ENCODE data around the gene ASB5. TPM values are rescaled to one million over a fixed set of nuclear protein-coding genes. Genes with fewer than 3 reads are reported as not detected.
"Not testable (repeated sequence)": the region's sequence is repeated elsewhere in the genome, so short reads cannot be mapped to it uniquely, and the experiment has no call there.

The ASB5 gene
- total and polyA plus RNA-seq, 2 donors (not counting 1 experiment from before 2014, with no cell fraction given), result 1.0 to 1.8 TPM

DNA sequence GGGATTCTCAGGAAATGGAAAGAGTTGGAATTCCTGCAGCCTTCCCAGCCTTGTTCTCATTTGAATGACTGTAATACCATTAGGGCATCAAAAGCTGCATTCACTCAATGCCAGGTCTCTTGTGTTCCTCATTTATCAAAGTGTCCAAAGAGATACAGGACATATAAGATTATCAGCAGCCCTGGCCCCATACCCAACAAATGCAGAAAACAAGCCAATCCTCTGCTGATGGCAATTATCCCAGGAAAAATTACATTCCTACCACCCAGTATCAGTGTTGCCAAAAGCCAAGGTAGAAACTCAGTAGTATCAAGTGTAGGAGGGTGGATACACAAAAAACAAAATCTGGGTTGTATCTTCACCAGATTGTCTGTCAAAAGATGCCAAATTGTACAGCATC is 18.5 kb upstream of the ASB5 start:
- Histone ChIP-seq H3K27me3 (ENCODE audit: control insufficient read depth, insufficient read depth, low read length) (no peaks in the 10 kb centered on the region), H2AFZ (ENCODE audit: low read length) (no peak overlapping the region), H3K79me2 (ENCODE audit: control insufficient read depth, insufficient read depth, low read length) (no peaks in the 10 kb centered on the region), H3K27ac (ENCODE audit: insufficient read depth, low read length) (no peak overlapping the region), H3K9me3 (ENCODE audit: control insufficient read depth, insufficient read depth, low read depth, low read length) (no peaks in the 10 kb centered on the region), H3K36me3 (ENCODE audit: control insufficient read depth, insufficient read depth, low read length) (no peaks in the 10 kb centered on the region), H3K4me1 (ENCODE audit: control insufficient read depth, extremely low read depth, insufficient read depth, low read length) (peaks cover 2% of the 10 kb centered on the region), H3K4me2 (ENCODE audit: extremely low read depth, insufficient read depth, low read length) (no peak overlapping the region), H3K4me3 (replicated peaks in 1 of 4; ENCODE audit: control extremely low read depth in 1 of 4, insufficient read depth in 1 of 4, low read depth in 3 of 4, low read length in 4 of 4) (no peak overlapping the region), H4K20me1 (ENCODE audit: control insufficient read depth, extremely low read depth, insufficient read depth, low read length) (no peaks in the 10 kb centered on the region), H3K9ac (ENCODE audit: insufficient read depth, low read length) (no peak overlapping the region)
- DNase-seq (ENCODE audit: low read depth in 2 of 2), result no peak
- TF ChIP-seq EZH2 (IDR thresholded peaks at IDR 0.05; ENCODE audit: low read length, missing control alignments), result no peak

DNA sequence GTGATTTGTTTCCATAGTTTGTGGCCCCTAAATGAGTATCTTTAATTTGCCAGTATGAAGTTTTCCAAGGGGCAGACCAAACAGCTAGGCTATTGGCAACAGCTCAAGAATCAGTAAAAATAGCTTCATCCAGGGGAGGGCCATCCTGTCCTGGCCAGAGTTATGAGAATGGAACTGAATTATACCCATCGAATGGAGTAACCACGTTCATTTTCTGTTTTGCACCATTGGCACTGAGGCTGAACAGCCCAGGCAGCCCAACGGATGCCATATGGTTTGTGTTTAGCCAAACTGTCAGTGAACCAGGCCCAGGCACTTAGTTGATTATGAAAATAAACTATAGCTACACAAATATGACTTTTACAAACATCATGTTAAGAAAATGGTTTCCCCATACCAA is 17.7 kb upstream of the ASB5 start:
- H3K9ac ChIP-seq (ENCODE audit: insufficient read depth, low read length), result no peak overlapping the region
- peak overlapping the region; percentile 61 for H2AFZ ChIP-seq (ENCODE audit: low read length)
- H3K36me3 ChIP-seq (ENCODE audit: control insufficient read depth, insufficient read depth, low read length), result no peaks in the 10 kb centered on the region
- H3K4me3 ChIP-seq (replicated peaks in 1 of 4; ENCODE audit: control extremely low read depth in 1 of 4, insufficient read depth in 1 of 4, low read depth in 3 of 4, low read length in 4 of 4), result no peak overlapping the region
- DNase-seq (ENCODE audit: low read depth in 2 of 2), result peak in 1 of 2 donors; percentile 79
- peak overlapping the region; percentile 37 for H3K4me2 ChIP-seq (ENCODE audit: extremely low read depth, insufficient read depth, low read length)
- no peak overlapping the region for H3K27ac ChIP-seq (ENCODE audit: insufficient read depth, low read length)
- H3K27me3 ChIP-seq (ENCODE audit: control insufficient read depth, insufficient read depth, low read length), result no peaks in the 10 kb centered on the region
- TF ChIP-seq, protein P1, sequence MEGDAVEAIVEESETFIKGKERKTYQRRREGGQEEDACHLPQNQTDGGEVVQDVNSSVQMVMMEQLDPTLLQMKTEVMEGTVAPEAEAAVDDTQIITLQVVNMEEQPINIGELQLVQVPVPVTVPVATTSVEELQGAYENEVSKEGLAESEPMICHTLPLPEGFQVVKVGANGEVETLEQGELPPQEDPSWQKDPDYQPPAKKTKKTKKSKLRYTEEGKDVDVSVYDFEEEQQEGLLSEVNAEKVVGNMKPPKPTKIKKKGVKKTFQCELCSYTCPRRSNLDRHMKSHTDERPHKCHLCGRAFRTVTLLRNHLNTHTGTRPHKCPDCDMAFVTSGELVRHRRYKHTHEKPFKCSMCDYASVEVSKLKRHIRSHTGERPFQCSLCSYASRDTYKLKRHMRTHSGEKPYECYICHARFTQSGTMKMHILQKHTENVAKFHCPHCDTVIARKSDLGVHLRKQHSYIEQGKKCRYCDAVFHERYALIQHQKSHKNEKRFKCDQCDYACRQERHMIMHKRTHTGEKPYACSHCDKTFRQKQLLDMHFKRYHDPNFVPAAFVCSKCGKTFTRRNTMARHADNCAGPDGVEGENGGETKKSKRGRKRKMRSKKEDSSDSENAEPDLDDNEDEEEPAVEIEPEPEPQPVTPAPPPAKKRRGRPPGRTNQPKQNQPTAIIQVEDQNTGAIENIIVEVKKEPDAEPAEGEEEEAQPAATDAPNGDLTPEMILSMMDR (conservative IDR thresholded peaks at IDR 0.05 in 1 of 2, IDR thresholded peaks at IDR 0.05 in 1 of 2; ENCODE audit: low read depth in 1 of 2, low read length in 2 of 2), result no peak
- no peak for TF ChIP-seq EZH2 (IDR thresholded peaks at IDR 0.05; ENCODE audit: low read length, missing control alignments)
- no peaks in the 10 kb centered on the region for H3K9me3 ChIP-seq (ENCODE audit: control insufficient read depth, insufficient read depth, low read depth, low read length)
- H4K20me1 ChIP-seq (ENCODE audit: control insufficient read depth, extremely low read depth, insufficient read depth, low read length), result no peaks in the 10 kb centered on the region
- peaks cover 2% of the 10 kb centered on the region for H3K4me1 ChIP-seq (ENCODE audit: control insufficient read depth, extremely low read depth, insufficient read depth, low read length)
- no peaks in the 10 kb centered on the region for H3K79me2 ChIP-seq (ENCODE audit: control insufficient read depth, insufficient read depth, low read length)

- not testable (repeated sequence) for H3K4me1 ChIP-seq (ENCODE audit: control insufficient read depth, extremely low read depth, insufficient read depth, low read length); H3K79me2 ChIP-seq (ENCODE audit: control insufficient read depth, insufficient read depth, low read length); H3K9ac ChIP-seq (ENCODE audit: insufficient read depth, low read length); H3K27ac ChIP-seq (ENCODE audit: insufficient read depth, low read length); H3K36me3 ChIP-seq (ENCODE audit: control insufficient read depth, insufficient read depth, low read length); H3K4me3 ChIP-seq (replicated peaks in 1 of 4; ENCODE audit: control extremely low read depth in 1 of 4, insufficient read depth in 1 of 4, low read depth in 3 of 4, low read length in 4 of 4); H4K20me1 ChIP-seq (ENCODE audit: control insufficient read depth, extremely low read depth, insufficient read depth, low read length); H3K4me2 ChIP-seq (ENCODE audit: extremely low read depth, insufficient read depth, low read length); H3K27me3 ChIP-seq (ENCODE audit: control insufficient read depth, insufficient read depth, low read length); DNase-seq (ENCODE audit: low read depth in 2 of 2); H3K9me3 ChIP-seq (ENCODE audit: control insufficient read depth, insufficient read depth, low read depth, low read length); H2AFZ ChIP-seq (ENCODE audit: low read length)
Measured at GRCh38 chr4:176279560-176279959, 10.5 kb upstream of the ASB5 start.

DNA sequence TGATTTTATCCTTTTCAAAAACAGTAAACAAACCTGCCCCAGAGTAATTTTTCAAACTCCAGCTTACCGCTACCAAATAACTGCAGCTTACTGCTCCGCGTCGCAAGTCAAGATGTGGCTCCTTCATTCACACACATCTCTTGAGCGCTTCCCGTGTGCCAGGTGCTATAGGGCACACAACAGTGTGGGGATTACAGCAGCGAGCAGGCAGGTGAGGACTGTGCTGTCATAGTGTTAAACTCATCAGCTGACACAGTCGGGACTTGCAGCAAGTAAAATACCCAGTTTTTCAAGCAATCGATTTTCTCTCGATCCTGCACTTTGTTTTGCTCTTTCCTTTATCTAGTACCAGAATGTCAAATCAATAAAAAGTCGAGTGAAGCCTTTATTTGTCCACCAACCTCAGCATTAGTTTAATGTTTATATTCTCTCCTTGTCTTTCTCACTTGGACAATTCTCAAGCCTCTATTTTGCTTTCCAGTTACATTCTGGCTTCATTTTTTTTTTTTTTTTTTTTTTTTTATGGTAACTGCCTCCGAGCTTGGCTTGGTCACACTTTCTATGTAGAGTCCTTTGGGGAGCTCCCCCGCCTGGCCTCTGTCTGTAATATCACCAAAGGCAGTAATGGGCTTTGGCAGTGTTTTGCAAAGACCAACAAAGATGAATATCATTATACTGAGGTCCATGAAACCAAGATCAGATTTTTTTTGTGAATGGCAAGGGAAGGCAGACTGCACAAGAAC is 8.3 kb upstream of the ASB5 start:
- H3K9ac ChIP-seq (ENCODE audit: insufficient read depth, low read length), result no peak overlapping the region
- no peaks in the 10 kb centered on the region for H3K27me3 ChIP-seq (ENCODE audit: control insufficient read depth, insufficient read depth, low read length)
- no peak for TF ChIP-seq EZH2 (IDR thresholded peaks at IDR 0.05; ENCODE audit: low read length, missing control alignments)
- TF ChIP-seq, protein P1 (conservative IDR thresholded peaks at IDR 0.05 in 1 of 2, IDR thresholded peaks at IDR 0.05 in 1 of 2; ENCODE audit: low read depth in 1 of 2, low read length in 2 of 2), result peak; percentile 74 to 76
- peak overlapping the region; percentile 75 for H2AFZ ChIP-seq (ENCODE audit: low read length)
- peak overlapping the region; percentile 33 for H3K4me2 ChIP-seq (ENCODE audit: extremely low read depth, insufficient read depth, low read length)
- no peaks in the 10 kb centered on the region for H3K79me2 ChIP-seq (ENCODE audit: control insufficient read depth, insufficient read depth, low read length)
- no peaks in the 10 kb centered on the region for H3K36me3 ChIP-seq (ENCODE audit: control insufficient read depth, insufficient read depth, low read length)
- peak; percentile 60 to 81 for DNase-seq (ENCODE audit: low read depth in 2 of 2)
- H3K27ac ChIP-seq (ENCODE audit: insufficient read depth, low read length), result no peak overlapping the region
- peak overlapping the region in 1 of 4 experiments; percentile 9 for H3K4me3 ChIP-seq (replicated peaks in 1 of 4; ENCODE audit: control extremely low read depth in 1 of 4, insufficient read depth in 1 of 4, low read depth in 3 of 4, low read length in 4 of 4)
- no peaks in the 10 kb centered on the region for H4K20me1 ChIP-seq (ENCODE audit: control insufficient read depth, extremely low read depth, insufficient read depth, low read length)
- no peaks in the 10 kb centered on the region for H3K9me3 ChIP-seq (ENCODE audit: control insufficient read depth, insufficient read depth, low read depth, low read length)
- no peaks in the 10 kb centered on the region for H3K4me1 ChIP-seq (ENCODE audit: control insufficient read depth, extremely low read depth, insufficient read depth, low read length)

All from fibroblast of lung (primary cell).